Posterior cingulate gyrus (tissue), 11 donors: ENCODE measurements around the gene LRP1B.
"Not testable (repeated sequence)": the region's sequence is repeated elsewhere in the genome, so short reads cannot be mapped to it uniquely, and the experiment has no call there.

Source experiments
- DNase-seq, 10 donors: peaks; one replicate each; pipeline versions ENCODE4 v3.0.0 to v3.0.0-alpha.2; 2020 to 2021; ENCODE audit warnings: mixed read lengths in 3 of 10
- intact Hi-C: fragments of 100-400 bp; cut with DNase I; formaldehyde crosslinking; loops from one replicate; pipeline ENCODE4 v1.15.1; 2023

Gene LRP1B

GRCh38 chr2:142104134-142104758 is 26.6 kb downstream of the LRP1B start:
- intact Hi-C loops: no loop called here
- no peak for DNase-seq

GRCh38 chr2:142100970-142101369 is 29.8 kb downstream of the LRP1B start:
- DNase-seq: peak in 1 of 10 donors; percentile 20
- intact Hi-C loops: no loop called here

GRCh38 chr2:142100139-142100873 is 30.5 kb downstream of the LRP1B start:
- intact Hi-C loops: no loop called here
- no peak for DNase-seq

- intact Hi-C loops: no loop called here
- DNase-seq: no peak
These were observed 33.1 kb downstream of the LRP1B start for GRCh38 chr2:142097711-142098110.

GRCh38 chr2:142095647-142096046 is 35.2 kb downstream of the LRP1B start:
- intact Hi-C loops: no loop called here
- DNase-seq: no peak

- DNase-seq: no peak
- intact Hi-C loops: no loop called here
These were observed 36.6 kb downstream of the LRP1B start for GRCh38 chr2:142094233-142094632.

GRCh38 chr2:142088058-142088568 is 42.7 kb downstream of the LRP1B start:
- DNase-seq: no peak
- intact Hi-C loops: no loop called here

GRCh38 chr2:142087585-142087984 is 43.2 kb downstream of the LRP1B start:
- DNase-seq, intact Hi-C loops: not testable (repeated sequence)

- intact Hi-C loops: no loop called here
- DNase-seq: peak in 1 of 10 donors; percentile 51
These were observed 48.4 kb downstream of the LRP1B start for GRCh38 chr2:142082368-142082767.

- intact Hi-C loops: no loop called here
- DNase-seq: no peak
These were observed 54.5 kb downstream of the LRP1B start for GRCh38 chr2:142076317-142076716.

GRCh38 chr2:142075826-142076225 is 55.0 kb downstream of the LRP1B start:
- no peak for DNase-seq
- intact Hi-C loops: no loop called here

- DNase-seq: no peak
- intact Hi-C loops: no loop called here
These were observed 61.4 kb downstream of the LRP1B start for GRCh38 chr2:142069251-142069888.

GRCh38 chr2:142065700-142066099 is 65.1 kb downstream of the LRP1B start:
- intact Hi-C loops: no loop called here

GRCh38 chr2:142065156-142065555 is 65.7 kb downstream of the LRP1B start:
- DNase-seq: no peak
- intact Hi-C loops: no loop called here

More at GRCh38 chr2:142065700-142066099, 65.1 kb downstream of the LRP1B start:
- DNase-seq: no peak

GRCh38 chr2:142061733-142062132 is 69.1 kb downstream of the LRP1B start:
- intact Hi-C loops: no loop called here
- no peak for DNase-seq

GRCh38 chr2:142058149-142058548 is 72.7 kb downstream of the LRP1B start:
- DNase-seq: no peak
- intact Hi-C loops: no loop called here

- DNase-seq: no peak
- intact Hi-C loops: no loop called here
These were observed 74.0 kb downstream of the LRP1B start for GRCh38 chr2:142056784-142057183.

GRCh38 chr2:142052220-142052863 is 78.5 kb downstream of the LRP1B start:
- no peak for DNase-seq
- intact Hi-C loops: no loop called here

GRCh38 chr2:142048581-142048980 is 82.2 kb downstream of the LRP1B start:
- intact Hi-C loops: no loop called here
- no peak for DNase-seq

- intact Hi-C loops: no loop called here
- no peak for DNase-seq
These were observed 85.2 kb downstream of the LRP1B start for GRCh38 chr2:142045641-142046040.

- intact Hi-C loops: no loop called here
- no peak for DNase-seq
These were observed 86.6 kb downstream of the LRP1B start for GRCh38 chr2:142044197-142044596.
